Parathyroid adenoma (tissue), 2 donors: ENCODE measurements around the gene ASAP2.

ENCODE experiments used
- H2AFZ ChIP-seq: fragments of 300-600 bp; sonication (generic); one replicate; pipeline ENCODE4 v1.7.0; 2017; ENCODE audit warnings: antibody characterized with exemption, mild to moderate bottlenecking
- H3K27ac ChIP-seq: fragments of 300-600 bp; sonication (generic); one replicate; pipeline ENCODE4 v1.7.0; 2017
- H3K27me3 ChIP-seq: fragments of 300-600 bp; sonication (generic); one replicate; pipeline ENCODE4 v1.7.0; 2017; ENCODE audit warnings: low read length; ENCODE audit not compliant: control insufficient read depth, insufficient read depth
- H3K36me3 ChIP-seq: fragments of 300-600 bp; sonication (generic); one replicate; pipeline ENCODE4 v1.7.0; 2017; ENCODE audit warnings: low read length; ENCODE audit not compliant: control insufficient read depth, insufficient read depth
- H3K4me1 ChIP-seq: fragments of 300-600 bp; sonication (generic); one replicate; pipeline ENCODE4 v1.7.0; 2017; ENCODE audit warnings: control low read depth
- H3K4me2 ChIP-seq: fragments of 300-600 bp; sonication (generic); one replicate; pipeline ENCODE4 v1.7.0; 2017; ENCODE audit warnings: low read length
- H3K4me3 ChIP-seq: fragments of 300-600 bp; sonication (generic); one replicate; pipeline ENCODE4 v1.7.0; 2017; ENCODE audit warnings: low read depth, low read length
- H3K79me2 ChIP-seq: fragments of 300-600 bp; sonication (generic); one replicate; pipeline ENCODE4 v1.7.0; 2017; ENCODE audit warnings: control low read depth
- H3K9ac ChIP-seq: fragments of 300-600 bp; sonication (generic); one replicate; pipeline ENCODE4 v1.7.0; 2017; ENCODE audit warnings: mild to moderate bottlenecking
- H3K9me3 ChIP-seq: fragments of 300-600 bp; sonication (generic); one replicate; pipeline ENCODE4 v1.7.0; 2017; ENCODE audit warnings: low read length; ENCODE audit not compliant: control insufficient read depth
- CTCF ChIP-seq: fragments of 300-600 bp; sonication (generic); IDR thresholded peaks from one replicate; pipeline ENCODE4 v1.7.0; 2017; ENCODE audit warnings: antibody characterized with exemption, mild to moderate bottlenecking
- donor health status: primary hyperparathyroidism.

Gene ASAP2

GRCh38 chr2:9423922-9424272 is 217.3 kb downstream of the ASAP2 start:
- no peak for TF ChIP-seq CTCF
- Histone ChIP-seq H3K36me3 (no peaks in the 10 kb centered on the region), H3K27me3 (no peaks in the 10 kb centered on the region), H3K9me3 (no peaks in the 10 kb centered on the region), H3K27ac (peak overlapping the region; percentile 65), H3K4me2 (peak overlapping the region; percentile 72), H3K4me1 (peaks cover 7% of the 10 kb centered on the region), H3K79me2 (peaks cover 20% of the 10 kb centered on the region), H2AFZ (peak overlapping the region; percentile 71), H3K9ac (no peak overlapping the region), H3K4me3 (peak overlapping the region; percentile 84)

- Histone ChIP-seq H3K36me3 (no peaks in the 10 kb centered on the region), H2AFZ (peak overlapping the region; percentile 71), H3K4me1 (peaks cover 7% of the 10 kb centered on the region), H3K4me3 (peak overlapping the region; percentile 84), H3K4me2 (peak overlapping the region; percentile 72), H3K9ac (no peak overlapping the region), H3K27me3 (no peaks in the 10 kb centered on the region), H3K27ac (no peak overlapping the region), H3K79me2 (peaks cover 20% of the 10 kb centered on the region), H3K9me3 (no peaks in the 10 kb centered on the region)
- TF ChIP-seq CTCF, result no peak
These were observed 218.0 kb downstream of the ASAP2 start for GRCh38 chr2:9424447-9425164.

- no peak overlapping the region for H2AFZ ChIP-seq
- no peak overlapping the region for H3K4me3 ChIP-seq
- no peak overlapping the region for H3K4me2 ChIP-seq
- H3K4me1 ChIP-seq, result no peaks in the 10 kb centered on the region
- no peak for TF ChIP-seq CTCF
- H3K9me3 ChIP-seq, result no peaks in the 10 kb centered on the region
- H3K79me2 ChIP-seq, result no peaks in the 10 kb centered on the region
- no peaks in the 10 kb centered on the region for H3K36me3 ChIP-seq
- H3K9ac ChIP-seq, result no peak overlapping the region
- no peaks in the 10 kb centered on the region for H3K27me3 ChIP-seq
- H3K27ac ChIP-seq, result no peak overlapping the region
These were observed 222.5 kb downstream of the ASAP2 start for GRCh38 chr2:9428965-9429577.

- TF ChIP-seq CTCF, result no peak
- Histone ChIP-seq H3K79me2 (no peaks in the 10 kb centered on the region), H3K9ac (no peak overlapping the region), H3K36me3 (no peaks in the 10 kb centered on the region), H3K27ac (no peak overlapping the region), H2AFZ (no peak overlapping the region), H3K4me1 (no peaks in the 10 kb centered on the region), H3K4me2 (no peak overlapping the region), H3K27me3 (no peaks in the 10 kb centered on the region), H3K9me3 (no peaks in the 10 kb centered on the region), H3K4me3 (no peak overlapping the region)
These were observed 224.0 kb downstream of the ASAP2 start for GRCh38 chr2:9430316-9431293.
